ENCODE measurements around the gene CHRNB2.
"Not testable (repeated sequence)": the region's sequence is repeated elsewhere in the genome, so short reads cannot be mapped to it uniquely, and the experiment has no call there.

CHRNB2 gene, protein sequence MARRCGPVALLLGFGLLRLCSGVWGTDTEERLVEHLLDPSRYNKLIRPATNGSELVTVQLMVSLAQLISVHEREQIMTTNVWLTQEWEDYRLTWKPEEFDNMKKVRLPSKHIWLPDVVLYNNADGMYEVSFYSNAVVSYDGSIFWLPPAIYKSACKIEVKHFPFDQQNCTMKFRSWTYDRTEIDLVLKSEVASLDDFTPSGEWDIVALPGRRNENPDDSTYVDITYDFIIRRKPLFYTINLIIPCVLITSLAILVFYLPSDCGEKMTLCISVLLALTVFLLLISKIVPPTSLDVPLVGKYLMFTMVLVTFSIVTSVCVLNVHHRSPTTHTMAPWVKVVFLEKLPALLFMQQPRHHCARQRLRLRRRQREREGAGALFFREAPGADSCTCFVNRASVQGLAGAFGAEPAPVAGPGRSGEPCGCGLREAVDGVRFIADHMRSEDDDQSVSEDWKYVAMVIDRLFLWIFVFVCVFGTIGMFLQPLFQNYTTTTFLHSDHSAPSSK

DNA sequence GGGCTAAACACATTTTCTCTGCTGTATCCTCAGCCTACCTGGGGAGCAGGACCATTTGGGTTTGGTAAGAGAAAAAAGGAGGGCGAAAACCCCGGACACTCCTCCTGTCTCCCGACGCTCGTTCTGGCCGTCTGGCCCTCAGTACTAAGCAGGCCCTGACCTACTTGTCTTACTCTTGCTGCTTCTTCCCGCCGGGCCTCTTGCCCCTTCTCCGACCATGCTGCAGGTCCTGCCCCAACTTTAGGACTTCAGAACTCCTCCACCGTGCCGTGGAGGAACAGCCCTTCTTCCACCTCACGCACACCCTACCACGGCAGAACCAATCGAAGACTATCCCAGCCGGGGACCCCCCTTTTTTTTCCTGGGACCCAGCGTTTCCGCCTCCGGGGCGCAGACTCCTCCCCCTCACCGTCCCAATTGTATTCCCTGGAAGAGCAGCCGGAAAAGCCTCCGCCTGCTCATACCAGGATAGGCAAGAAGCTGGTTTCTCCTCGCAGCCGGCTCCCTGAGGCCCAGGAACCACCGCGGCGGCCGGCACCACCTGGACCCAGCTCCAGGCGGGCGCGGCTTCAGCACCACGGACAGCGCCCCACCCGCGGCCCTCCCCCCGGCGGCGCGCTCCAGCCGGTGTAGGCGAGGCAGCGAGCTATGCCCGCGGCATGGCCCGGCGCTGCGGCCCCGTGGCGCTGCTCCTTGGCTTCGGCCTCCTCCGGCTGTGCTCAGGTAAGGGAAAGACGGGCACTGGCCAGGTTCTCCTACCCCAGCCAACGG lies at the start of gene CHRNB2:
TSS of gene CHRNB2 (plus strand) at position 393 of the 771 bp plus-strand sequence. CDS start at position 660, 267 bp downstream.
- DNase-seq (ENCODE audit: low read depth in 1 of 2, low spot score in 1 of 2), result peak; percentile 47 to 59

DNA sequence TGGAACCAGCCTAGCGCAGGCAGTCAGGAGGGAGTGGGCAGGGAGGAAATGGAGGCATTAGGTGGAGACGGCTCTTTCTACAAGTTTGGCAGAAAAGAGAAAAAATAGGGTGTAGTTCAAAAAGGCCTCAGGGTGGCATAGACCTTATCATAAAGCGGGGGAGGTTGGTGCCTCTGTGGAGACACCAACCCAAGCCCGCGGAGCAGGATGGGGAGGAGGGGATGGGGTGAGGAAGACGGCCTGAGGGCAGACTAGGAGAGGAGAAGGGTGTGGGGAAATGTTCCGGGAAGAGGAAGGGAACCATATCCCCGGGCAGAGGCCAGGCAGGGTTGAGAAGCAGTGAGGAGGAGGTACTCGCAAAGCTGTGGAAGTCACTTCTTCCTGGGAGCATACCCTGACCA lies 48.0 kb upstream of the CHRNB2 start:
- no peak for DNase-seq (ENCODE audit: low read depth in 1 of 2, low spot score in 1 of 2)

DNA sequence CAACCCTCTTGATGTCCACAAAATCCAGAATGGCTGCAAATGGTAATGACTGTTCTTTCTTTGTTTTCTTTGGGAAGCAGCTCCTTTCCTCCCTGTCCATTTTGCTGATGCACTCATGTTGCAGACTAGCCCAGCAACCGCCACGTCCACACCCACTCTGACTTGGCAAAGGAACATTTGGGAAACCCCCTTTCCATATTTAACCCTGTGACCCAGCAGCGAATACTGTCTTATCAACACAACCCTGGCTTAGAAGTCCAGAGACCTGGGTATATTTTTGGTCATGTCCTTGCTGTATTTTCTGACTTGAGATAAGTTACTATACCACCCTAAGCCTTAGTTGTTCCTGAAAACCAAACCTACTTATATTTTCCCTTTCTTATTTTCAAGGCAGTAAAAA lies 47.2 kb upstream of the CHRNB2 start:
- DNase-seq (ENCODE audit: low read depth in 1 of 2, low spot score in 1 of 2), result no peak

DNA sequence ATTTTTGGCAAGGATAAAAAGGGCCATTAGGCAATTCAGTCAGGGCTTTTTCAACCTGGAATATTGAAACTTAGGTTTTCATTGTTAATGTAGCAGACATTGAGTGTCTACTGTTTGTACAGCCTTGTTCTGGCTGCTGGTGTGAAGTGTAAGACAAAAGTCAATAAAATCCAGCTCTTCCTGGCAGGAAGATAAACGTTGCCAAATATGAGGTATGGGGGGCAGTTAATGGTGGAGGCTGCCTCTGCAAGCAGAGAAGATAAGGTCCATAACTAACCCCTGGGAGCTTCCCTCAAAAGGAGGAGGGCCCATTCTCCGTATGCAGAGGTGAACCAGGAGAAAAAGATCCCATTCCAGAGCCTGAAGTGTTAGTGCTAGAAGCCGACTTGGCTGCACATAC lies 45.9 kb upstream of the CHRNB2 start:
- no peak for DNase-seq (ENCODE audit: low read depth in 1 of 2, low spot score in 1 of 2)

DNA sequence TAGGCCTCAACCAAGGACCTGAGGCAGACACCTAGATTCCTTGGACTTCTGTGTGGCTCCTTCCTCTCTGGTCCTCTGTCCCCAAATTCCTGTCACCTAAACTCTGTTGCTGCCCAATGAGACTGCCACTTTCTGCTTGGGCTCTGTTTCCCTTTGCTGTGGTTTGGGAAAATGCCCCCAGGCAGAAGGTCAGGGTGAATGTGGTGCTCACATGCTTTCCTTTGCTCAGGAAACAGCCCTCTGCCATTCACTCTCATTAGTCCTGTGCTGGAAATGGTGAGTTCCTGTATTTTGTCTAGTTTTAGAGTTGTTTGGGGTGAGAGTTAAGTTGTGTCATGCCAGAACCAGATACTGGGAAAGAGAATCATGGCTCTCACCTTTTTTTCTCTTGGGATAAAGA lies 42.7 kb upstream of the CHRNB2 start:
- no peak for DNase-seq (ENCODE audit: low read depth in 1 of 2, low spot score in 1 of 2)

DNA sequence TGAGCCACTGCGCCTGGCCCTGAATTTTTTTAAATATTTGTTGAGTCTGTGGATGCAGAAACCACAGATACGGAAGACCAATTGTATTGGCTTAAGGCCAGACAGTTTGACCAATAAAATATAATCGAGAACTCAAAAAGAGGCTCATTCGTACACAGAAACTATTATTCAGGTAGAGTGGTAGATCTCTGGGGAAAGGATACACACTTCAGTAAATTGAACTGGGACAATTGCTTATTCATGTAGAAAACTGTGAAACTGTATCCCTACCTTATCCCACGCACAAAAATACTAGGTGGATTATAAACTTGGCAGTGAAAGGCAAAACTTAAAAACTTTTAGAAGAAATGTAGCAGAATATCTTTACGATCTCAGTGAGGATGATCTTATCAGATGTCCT lies 40.4 kb upstream of the CHRNB2 start:
- DNase-seq (ENCODE audit: low read depth in 1 of 2, low spot score in 1 of 2), result no peak

DNA sequence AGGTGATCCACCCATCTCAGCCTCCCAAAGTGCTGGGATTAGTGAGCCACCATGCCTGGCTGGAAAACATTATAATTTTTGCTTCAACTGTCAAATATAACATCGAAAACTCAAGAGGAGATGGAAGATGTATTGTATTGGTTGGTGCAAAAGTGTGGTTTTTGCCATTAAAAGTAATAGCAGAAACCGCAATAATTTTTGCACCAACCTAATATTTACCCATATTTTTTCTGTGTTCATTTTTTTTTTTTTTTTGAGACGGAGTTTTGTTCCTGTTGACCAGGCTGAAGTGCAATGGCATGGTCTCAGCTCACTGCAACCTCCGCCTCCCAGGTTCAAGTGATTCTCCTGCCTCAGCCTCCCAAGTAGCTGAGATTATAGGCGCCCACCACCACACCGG lies 38.3 kb upstream of the CHRNB2 start:
- no peak for DNase-seq (ENCODE audit: low read depth in 1 of 2, low spot score in 1 of 2)

DNA sequence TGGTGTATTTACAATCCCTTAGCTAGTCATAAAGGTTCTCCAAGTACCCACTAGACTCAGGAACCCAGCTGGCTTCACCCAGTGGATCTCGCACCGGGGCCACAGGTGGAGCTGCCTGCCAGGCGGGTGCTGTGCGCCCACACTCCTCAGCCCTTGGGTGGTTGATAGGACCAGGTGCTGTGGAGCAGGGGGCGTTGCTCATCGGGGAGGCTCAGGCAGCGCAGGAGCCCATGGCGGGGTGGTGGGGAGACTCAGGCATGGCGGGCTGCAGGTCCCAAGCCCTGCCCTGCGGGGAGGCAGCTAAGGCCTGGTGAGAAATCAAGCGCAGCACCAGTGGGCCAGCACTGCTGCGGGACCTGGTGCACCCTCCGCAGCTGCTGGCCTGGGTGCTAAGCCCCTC lies 35.6 kb upstream of the CHRNB2 start:
- DNase-seq (ENCODE audit: low read depth in 1 of 2, low spot score in 1 of 2), result not testable (repeated sequence)

DNA sequence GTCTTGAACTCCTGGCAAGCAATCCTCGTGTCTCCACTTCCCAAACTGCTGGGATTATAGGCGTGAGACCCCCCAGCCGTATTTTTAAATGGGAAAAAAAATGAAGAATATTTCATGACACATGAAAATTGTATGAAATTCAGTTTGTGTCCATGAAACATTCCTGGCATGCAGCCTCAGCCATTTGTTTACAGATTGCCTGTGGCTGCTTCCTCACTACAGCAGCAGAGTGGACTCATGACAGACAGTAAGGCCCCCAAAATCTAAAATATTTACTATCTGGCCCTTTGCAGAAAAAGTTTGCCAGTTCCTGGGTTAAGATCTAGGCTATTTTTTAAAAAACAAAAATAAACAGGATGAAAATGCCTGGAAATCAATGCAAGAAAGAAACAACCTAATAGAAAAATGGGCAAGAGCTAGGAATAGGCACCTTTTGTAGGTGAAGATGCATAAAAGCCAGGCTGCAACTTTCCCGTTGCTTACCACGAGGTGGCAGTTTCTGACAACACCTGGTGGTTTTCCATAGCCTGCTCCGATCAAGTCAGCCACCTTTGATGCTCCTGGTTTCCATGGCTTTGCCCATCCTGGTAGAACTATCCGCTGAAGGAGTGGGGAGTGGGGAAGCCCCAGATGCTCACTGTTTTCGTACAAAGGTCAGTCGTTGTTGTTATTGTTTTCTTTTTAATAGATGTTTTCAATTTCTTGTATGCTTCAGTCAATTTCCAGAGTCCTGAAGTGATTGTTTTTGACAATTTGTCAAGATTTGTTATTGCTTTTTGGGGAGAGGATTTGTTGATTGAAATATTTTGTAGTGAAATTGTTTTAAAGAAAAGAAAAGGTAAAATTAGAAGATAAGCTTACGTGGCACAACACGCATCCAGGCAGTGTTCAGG lies 33.4 kb upstream of the CHRNB2 start:
- DNase-seq (ENCODE audit: low read depth in 1 of 2, low spot score in 1 of 2), result no peak

DNA sequence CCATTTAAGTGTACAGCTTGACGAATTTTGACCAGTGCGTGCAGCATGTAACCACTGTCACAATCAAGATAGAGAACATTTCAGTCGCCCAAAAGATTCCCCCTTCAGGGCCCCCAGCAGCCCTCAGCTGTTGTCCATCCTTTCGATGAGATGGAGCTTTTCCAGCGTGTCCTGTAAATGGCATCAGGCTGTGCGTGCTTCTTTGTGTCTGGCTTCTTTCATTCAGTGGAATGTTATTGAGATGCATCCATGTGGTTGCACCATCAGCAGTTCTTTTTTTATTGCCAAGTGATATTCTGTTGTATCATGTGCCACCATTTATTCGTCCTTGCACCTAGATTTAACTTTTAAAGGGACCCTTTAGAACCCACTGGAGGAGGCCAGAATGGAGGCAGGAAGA lies 31.0 kb upstream of the CHRNB2 start:
- DNase-seq (ENCODE audit: low read depth in 1 of 2, low spot score in 1 of 2), result no peak

DNA sequence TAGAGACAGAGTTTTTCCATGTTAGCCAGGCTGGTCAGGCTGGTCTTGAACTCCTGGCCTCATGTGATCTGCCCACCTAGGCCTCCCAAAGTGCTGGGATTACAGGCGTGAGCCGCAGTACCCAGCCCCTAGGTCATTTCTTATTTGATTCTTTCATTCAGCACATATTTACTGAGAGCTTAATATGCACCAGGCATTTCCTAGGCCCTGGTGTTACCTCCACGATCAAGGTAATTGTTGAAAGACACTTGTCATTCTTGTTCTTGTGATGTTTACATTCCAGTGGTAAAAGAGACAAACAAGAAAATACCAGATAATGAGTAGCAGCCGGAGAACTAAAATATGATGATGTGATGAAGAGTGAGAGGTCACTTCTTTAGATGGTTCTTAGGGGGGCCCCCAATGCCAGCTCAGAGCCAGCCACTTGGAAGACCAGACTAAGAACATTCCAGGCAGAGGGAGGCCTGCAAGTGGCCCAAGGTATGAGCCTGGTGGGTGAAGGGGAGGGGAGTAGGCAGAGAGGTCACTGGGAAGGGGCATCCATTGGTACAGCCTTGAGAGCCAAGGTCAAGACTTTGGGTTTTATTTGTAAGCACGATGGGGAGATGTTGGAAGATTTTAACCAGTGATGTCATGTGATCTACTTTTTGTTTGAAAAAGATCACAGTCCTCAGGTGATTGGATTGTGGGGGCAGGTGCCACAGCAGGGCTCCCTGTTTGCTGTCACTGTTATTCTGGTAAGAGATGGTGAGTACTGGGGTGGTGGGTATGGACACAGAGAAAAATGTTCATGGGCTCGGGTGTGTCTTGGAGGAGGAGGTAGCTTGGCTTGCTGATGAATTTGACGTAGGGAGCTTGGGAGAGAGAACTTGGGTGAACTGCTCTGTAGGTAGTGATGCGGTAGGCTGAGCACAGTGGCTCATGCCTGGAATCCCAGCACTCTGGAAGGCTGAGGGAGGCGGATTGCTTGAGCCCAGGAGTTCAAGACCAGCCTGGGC lies 27.8 kb upstream of the CHRNB2 start:
- DNase-seq (ENCODE audit: low read depth in 1 of 2, low spot score in 1 of 2), result no peak

DNA sequence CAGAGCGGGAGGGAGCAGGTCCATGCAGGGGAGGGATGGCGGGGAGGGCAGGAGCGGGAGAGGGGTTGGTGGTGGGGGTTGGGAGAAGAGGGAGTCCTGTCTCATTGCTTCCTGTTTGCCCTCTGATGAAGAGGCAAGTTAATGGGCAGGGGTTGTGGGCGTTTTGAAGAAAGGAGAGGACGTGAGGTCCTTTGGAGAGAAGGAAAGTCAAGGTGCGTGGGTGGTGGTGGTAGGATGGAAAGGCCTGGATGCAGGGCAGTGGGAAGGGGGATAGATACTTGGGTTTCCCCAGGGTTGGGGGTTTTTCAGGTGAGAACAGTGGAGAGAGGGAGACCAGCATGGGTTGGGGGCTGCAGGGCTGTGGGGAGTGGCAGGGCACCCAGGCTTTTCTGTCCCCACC lies 26.3 kb upstream of the CHRNB2 start:
- no peak for DNase-seq (ENCODE audit: low read depth in 1 of 2, low spot score in 1 of 2)

DNA sequence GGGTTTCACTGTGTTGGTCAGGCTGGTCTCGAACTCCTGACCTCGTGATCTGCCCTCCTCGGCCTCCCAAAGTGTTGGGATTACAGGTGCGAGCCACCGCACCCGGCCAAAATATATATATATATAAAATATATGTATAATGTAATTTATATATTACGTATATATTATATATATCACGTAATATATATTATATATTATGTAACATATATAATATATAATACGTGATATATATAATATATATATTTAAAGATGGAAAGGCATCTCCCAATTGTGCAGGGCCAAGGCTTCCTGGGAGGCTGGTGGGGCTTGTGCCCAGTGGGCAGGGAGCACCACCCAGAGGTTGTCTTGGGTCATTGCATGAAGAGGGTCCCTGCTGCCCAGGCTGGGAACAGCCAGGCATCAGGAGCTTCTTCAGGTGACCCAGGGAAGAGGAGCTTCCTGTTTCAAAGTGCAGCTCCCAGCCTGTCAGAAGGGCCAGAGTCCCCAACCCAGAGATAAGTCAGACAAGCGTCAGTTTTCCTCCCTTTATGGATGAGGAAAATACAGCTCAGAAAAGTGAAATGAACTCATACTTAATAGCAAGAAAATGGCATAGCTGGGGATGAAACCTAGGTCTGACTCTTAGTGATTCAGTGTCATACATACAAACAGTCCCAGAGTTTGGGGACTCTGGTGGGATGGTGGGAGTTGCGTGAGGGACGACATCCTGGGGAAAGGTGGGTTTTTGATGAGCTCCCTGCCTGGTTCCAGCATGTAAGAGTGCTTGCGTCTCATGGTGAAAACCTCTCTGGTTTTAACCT lies 21.1 kb upstream of the CHRNB2 start:
- peak in 1 of 2 donors; percentile 15 for DNase-seq (ENCODE audit: low read depth in 1 of 2, low spot score in 1 of 2)

DNA sequence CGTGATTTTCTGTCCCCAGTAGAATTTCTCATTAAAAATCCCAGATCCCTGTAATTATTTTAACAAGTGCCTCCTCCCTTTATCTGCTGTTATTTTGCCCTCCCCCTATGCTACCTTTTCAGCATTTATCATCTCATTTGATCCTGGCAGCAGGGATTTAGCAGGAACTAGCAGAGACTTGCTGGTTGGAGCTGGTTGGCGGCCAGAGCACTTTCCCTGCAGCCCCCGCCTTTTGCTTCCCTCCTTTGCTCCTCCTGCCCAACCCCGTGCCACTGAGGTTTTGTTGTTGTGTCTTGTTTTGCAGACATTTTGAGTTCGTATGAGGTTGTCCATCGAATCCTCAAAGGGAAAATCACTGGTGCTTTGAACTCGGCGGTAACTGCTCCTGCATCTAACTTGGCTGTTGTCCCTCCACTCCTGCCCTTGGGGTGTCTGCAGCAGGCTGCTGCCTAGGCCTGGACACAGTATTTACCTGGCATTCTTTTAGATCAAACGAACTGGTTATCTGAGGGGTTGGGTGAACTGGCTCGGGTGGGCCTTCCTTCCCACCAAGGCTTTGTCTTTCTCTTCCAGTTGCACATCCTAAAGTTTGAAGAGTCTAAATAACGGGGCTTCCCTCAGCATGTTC lies 20.4 kb upstream of the CHRNB2 start:
- DNase-seq (ENCODE audit: low read depth in 1 of 2, low spot score in 1 of 2), result no peak

DNA sequence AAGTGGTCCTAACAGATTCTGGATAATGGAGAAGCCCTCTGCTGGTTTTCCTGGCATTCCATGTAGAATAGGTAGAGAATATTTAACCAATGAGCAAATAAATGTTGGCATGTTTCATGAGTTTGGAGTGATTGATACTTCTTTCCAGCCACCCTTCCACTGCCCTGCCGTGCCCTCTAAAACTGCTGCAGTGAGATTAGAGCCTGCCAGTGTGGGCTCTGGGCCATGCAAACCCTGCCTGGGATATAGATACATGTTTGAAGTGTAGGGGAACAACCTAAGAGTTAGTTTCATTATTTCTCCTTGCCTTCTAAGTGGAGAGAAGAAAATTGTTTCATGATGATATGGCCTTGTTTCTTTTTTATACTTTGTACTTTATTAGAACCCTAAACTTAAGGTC lies 19.6 kb upstream of the CHRNB2 start:
- no peak for DNase-seq (ENCODE audit: low read depth in 1 of 2, low spot score in 1 of 2)

DNA sequence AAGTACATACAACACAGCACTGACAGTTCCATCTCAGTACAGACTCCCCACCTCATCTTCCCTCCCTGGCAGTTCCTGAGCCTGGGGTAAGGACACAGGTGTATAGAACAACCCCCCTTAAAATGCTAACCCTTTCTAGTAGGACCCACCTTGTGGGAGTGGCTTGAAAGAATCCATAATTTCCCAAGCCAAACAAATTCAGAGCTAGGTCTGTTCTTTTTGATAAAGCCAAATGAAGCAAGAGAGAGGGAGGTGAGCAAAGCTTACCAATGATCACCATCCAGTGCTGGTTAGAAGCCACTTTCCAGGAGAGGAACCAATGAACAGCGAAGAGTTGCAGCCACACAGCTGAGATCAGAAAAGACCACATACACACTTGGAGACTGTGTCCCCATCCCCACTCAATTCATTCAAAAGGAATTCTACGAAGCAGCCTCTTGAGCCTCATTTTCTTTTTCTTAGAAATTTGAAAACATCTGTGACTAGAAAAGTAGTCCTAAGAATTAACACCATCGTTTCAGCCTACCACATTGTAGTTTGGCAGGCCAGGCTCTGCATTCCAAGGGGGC lies 18.3 kb upstream of the CHRNB2 start:
- DNase-seq (ENCODE audit: low read depth in 1 of 2, low spot score in 1 of 2), result no peak

DNA sequence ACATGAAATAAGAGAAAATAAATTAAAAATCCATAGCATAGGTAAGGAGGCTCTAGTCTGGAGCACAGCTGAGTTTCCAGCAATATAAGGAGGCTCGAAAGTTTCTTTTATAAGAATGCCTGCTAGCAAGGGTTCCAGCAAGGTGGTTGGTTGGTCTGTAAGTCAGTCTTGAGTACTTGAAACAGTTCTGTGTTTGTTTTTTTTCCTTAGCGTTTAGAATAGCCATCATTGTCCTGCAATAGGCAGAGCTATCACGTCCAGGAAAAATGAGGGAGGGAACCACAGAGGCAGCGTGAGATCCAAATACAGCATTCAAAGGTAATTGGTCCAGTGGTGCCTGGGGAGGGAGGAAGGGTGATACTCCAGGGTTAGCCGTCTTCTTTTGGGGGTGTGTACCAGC lies 17.5 kb upstream of the CHRNB2 start:
- no peak for DNase-seq (ENCODE audit: low read depth in 1 of 2, low spot score in 1 of 2)

DNA sequence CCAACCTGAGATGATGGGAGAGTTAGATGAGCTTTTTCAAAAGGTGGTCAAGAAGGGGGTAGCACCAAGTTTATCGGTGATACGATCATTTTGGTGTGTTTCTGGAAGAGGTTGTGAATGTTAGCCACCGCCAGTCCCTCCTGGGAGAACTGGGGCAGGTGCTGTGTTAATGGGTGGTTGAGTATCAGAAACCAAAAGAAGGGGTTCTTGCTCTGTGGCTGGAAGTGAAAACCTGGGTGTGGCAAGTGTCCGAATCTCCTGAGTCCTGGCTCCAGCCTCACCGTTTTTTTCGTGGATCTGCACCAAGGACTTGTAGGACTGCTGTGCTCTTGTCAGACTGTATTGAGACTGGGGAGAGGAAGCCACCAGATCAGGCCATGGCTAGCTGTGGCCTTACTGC lies 16.9 kb upstream of the CHRNB2 start:
- no peak for DNase-seq (ENCODE audit: low read depth in 1 of 2, low spot score in 1 of 2)
